ENCODE results near the gene NDUFAB1.
"Not testable (repeated sequence)": the region's sequence is repeated elsewhere in the genome, so short reads cannot be mapped to it uniquely, and the experiment has no call there.

NDUFAB1 gene

DNA sequence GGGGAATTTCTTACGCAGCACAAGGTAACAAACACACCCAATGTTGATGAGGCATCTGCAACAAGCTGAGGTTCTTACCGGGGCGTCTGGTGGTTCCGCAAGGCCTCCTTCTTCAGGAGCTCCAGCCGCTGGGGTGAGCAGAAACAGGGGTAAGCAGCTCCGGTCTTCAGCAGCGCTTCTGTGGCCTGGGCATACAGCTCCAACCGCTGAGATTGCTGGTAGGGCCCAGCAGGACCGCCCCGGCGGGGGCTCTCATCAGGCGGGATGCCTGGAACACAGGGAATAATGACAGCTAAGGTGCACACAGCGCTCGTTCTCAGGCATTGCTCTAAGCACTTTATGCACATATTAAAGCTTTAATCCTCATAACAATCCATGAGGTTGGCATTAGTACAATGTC is 51.7 kb downstream of the NDUFAB1 start:
- no peak for DNase-seq

DNA sequence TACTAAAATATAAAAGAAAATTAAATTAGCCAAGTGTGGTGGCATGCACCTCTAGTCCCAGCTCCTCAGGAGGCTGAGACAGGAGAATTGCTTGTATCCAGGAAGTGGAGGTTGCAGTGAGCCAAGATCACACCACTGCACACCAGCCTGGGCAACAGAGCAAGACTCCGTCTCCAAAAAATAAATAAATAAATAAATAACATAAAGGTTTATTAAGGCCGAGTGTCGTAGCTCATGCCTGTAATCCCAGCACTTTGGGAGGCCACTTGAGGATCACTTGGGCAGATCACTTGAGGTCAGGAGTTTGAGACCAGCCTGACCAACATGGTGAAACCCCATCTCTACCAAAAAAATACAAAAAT is 55.3 kb downstream of the NDUFAB1 start:
- not testable (repeated sequence) for DNase-seq

DNA sequence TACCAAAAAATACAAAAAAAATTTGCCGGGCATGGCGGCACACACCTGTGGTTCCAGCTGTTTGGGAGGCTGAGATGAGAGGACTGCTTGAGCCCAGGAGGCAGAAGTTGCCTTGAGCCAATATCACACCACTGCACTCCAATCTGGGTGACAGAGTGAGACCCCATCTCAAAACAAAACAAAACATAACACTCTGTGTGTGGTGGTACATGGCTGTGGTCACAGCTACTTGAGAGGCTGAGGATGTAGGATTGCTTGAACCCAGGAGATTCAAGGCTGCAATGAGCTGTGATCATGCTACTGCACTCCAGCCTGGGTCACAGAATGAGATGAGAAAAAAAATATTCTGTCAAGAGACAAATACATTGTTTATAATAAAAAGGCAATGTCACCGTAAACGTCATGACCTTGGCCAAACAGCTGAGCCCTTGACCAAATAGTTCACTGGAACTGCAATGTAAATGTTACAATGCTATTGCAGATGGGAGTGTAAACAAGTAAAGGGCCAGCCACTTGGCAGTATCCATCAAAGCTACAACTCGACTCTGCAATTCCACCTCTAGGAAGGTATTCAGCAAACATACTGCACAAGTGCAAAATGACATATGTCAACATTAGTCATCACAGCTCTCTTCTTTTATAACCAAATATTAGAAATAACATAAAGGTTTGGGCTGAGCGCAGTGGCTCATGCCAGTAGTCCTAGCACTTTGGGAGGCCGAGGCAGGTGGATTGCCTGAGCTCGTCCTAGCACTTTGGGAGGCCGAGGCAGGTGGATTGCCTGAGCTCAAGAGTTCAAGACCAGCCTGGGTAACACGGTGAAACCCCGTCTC is 55.9 kb downstream of the NDUFAB1 start:
- no peak for DNase-seq

DNA sequence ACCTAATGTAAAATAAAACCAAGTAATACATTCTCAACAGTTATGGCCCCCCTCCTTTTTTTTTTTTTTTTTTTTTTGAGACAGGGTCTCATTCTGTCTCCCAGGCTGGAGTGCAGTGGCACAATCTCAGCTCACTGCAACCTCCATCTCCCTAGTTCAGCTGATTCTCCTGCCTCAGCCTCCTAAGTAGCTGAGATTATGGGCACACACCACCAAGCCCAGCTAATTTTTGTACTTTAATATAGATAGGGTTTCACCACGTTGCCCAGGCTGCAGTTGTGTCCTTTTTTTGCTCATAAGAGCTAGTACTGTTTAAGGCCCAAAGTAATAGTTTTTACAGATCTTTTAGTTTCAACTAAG is 57.2 kb downstream of the NDUFAB1 start:
- no peak for DNase-seq

DNA sequence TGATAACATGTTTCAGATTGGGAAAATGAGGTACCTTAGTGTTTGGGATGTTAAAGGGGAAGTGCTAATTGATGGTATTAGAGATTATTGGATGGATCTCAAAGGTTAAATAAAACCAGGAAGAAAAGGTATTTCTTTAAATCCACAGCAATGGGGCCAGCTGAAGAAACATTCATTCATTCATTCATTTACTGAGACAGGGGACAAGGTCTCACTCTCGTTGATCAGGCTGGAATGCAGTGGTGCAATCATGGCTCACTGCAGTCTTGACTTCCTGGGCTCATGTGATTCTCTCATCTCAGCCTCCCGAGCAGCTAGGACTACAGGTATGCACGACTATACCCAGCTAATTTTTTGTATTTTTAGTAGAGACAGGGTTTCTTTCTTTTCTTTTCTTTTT is 58.7 kb downstream of the NDUFAB1 start:
- DNase-seq, result no peak

DNA sequence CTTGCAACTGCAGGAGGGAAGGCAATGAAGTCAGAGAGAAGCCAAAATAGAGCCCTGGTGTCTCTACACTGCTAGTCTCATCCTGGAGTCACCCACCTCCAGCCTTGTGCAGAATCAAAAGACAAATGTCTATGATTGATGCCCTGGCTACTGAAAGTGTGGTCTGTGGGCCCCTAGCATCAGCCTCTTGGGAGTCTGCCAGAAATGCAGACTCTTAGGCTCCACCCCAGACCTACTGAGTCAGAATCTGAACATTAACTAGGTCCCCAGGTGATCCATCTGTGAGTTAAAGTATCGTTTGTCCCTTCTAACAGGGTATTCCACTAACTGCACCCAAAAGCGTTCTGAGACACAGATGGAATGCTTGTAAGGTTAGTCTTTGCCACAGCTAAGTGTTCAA is 60.2 kb downstream of the NDUFAB1 start:
- DNase-seq, result no peak

DNA sequence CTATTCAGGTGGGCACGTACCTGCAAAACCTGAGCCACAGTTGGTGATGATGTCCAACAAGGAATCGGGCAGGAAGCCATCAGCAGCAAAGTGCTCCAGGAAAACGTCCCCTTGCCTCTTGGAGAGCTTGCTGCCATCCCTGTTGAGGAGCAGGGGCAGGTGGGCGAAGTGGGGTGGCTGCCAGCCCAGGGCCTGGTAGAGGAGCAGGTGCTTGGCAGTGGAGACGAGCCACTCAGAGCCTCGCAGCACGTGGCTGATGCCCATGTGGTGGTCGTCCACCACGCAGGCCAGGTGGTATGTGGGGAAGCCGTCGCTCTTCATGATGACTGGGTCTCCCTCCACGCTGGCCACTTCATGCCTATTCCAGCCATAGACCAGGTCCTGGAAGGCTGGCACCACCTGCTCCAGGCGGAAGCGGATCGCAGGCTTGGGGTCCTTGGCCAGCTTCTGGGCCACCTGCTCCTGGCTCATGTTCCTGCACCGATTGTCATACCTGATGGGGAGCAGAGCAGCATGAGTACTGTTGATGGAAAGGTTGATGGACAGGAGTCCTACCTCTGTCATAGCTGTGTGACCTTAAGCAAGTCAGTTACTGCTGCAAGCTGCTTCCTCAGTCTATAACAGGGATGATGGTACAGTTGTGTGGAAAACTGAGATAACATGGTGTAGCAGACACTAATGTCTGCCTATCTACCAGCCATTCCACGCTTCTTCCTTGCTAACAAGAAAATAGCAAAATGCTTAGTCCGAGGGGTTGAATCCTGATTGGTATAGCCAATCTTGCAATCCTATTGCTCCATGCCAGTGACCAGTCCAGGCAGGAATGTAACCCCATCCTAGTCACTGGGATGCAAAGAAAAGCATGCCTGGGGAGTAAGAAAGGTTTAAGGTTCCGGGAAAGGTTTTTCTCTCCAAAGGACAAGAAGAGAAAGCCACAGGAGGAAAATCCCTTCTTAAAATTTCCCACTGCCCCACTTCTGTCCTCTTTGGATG is 61.0 kb downstream of the NDUFAB1 start:
- DNase-seq, result no peak

DNA sequence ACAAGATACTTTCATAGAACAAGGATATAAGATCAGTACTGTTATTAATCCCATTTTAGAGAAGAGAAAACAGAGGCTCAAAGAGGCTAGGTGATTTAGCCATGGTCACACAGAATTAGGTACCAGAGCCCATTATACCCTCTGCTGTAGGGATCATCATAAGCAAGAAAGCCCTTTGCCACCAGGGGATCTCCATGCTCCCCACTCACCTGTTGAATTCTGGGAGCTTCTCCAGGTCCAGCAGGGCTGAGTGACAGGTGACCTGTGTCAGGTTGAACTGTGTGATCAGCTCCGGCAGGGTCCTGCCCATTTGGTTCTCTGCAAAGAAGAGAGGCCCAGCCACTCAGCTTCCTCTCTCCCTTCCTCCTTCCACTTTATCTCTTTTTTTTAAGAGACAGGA is 63.7 kb downstream of the NDUFAB1 start:
- DNase-seq, result no peak

All from stimulated activated CD4-positive, alpha-beta T cell treated with anti-CD3 and anti-CD28 coated beads, Interleukin-1b, Interleukin-23, amount 100 ng/mL, for 48 hours (primary cell).